Panc1 (cell line): ENCODE results near the gene LDB3. TPM values are rescaled to one million over a fixed set of nuclear protein-coding genes. Genes with fewer than 3 reads are reported as not detected.

ENCODE experiments used
- ATAC-seq: fragments of 200-7000 bp; cut with Tn5 transposase; 2 replicates; pipeline ENCODE4 v1.9.1; 2020; ENCODE audit warnings: mild to moderate bottlenecking, moderate library complexity
- BruUV-seq: library from RNA; stranded (reverse); fragments of 400-500 nt; replicated peaks from 2 replicates; lab custom pipeline; 2021; lab: Mats Ljungman, UMichigan
- CTCF ChIA-PET: fragments of 300-600 bp; sonication (Branson Sonifier 250); formaldehyde crosslinking; loops from one replicate; lab custom pipeline; 2022; ENCODE audit warnings: antibody characterized with exemption; lab: Charles Lee
- POLR2A ChIA-PET: fragments of 300-600 bp; sonication (Branson Sonifier 250); formaldehyde crosslinking; loops from one replicate; lab custom pipeline; 2022; ENCODE audit warnings: antibody characterized with exemption; lab: Charles Lee
- DNase-seq: peaks from one replicate; pipeline ENCODE4 v3.0.0-alpha.2; 2010; ENCODE audit warnings: low read depth, low spot score
- H3K27ac ChIP-seq: 2 replicates; pipeline ENCODE4 v1.5.1; 2011; ENCODE audit warnings: mild to moderate bottlenecking, low read length, inconsistent platforms
- H3K27me3 ChIP-seq: fragments of 200-500 bp; sonication (Bioruptor generic); 2 replicates; pipeline ENCODE4 v1.6.0; 2014; ENCODE audit warnings: low read length, inconsistent platforms; ENCODE audit not compliant: control insufficient read depth, insufficient read depth
- H3K36me3 ChIP-seq: fragments of 200-500 bp; sonication (Bioruptor generic); 2 replicates; pipeline ENCODE4 v1.5.1; 2014; ENCODE audit warnings: inconsistent platforms, mild to moderate bottlenecking, low read length, moderate library complexity; ENCODE audit not compliant: control insufficient read depth, insufficient read depth
- H3K4me1 ChIP-seq: 2 replicates; pipeline ENCODE4 v1.5.1; 2011; ENCODE audit warnings: inconsistent platforms, mild to moderate bottlenecking, low read length, moderate library complexity; ENCODE audit not compliant: control insufficient read depth, insufficient read depth
- H3K4me3 ChIP-seq, 2 experiments: 2 replicates each; pipeline ENCODE4 v1.5.1; 2011 to 2012; ENCODE audit warnings: low read depth in 2 of 2, low read length in 2 of 2, mild to moderate bottlenecking in 2 of 2, inconsistent platforms in 1 of 2, moderate library complexity in 1 of 2
- H3K9me3 ChIP-seq: fragments of 200-500 bp; sonication (Bioruptor generic); 2 replicates; pipeline ENCODE4 v1.5.1; 2014; ENCODE audit warnings: low read depth, mild to moderate bottlenecking, inconsistent platforms, low read length, moderate library complexity; ENCODE audit not compliant: control insufficient read depth, insufficient read depth
- CTCF ChIP-seq: fragments of 450-650 bp; IDR thresholded peaks from 2 replicates; pipeline ENCODE4 v1.5.1; 2017; ENCODE audit warnings: mild to moderate bottlenecking
- POLR2AphosphoS5 ChIP-seq: IDR thresholded peaks from 2 replicates; pipeline ENCODE4 v1.6.1; 2012; ENCODE audit warnings: mild to moderate bottlenecking, low read depth, low read length, moderate library complexity
- REST ChIP-seq, 2 experiments: IDR thresholded peaks; 2 replicates each; pipeline ENCODE4 v1.6.1; 2011 to 2012; ENCODE audit warnings: low read depth in 2 of 2, control low read depth in 1 of 2, low read length in 1 of 2, mild to moderate bottlenecking in 1 of 2, moderate library complexity in 1 of 2; ENCODE audit not compliant: insufficient read depth in 1 of 2
- SIN3A ChIP-seq: IDR thresholded peaks from 2 replicates; pipeline ENCODE4 v1.6.1; 2012; ENCODE audit warnings: low read depth, mild to moderate bottlenecking, low read length, moderate library complexity, borderline replicate concordance; ENCODE audit not compliant: insufficient read depth
- TCF7L2 ChIP-seq: IDR thresholded peaks from 2 replicates; pipeline ENCODE4 v1.6.1; 2011; ENCODE audit warnings: mild to moderate bottlenecking, low read depth, low read length, inconsistent platforms
- in situ Hi-C: cut with HindIII; loops from 2 replicates; pipeline ENCODE4 v1.10.0; 2016; ENCODE audit warnings: low sequenced_read_pairs, low pct_unique_long_range_greater_than_20kb
- intact Hi-C: fragments of 100-400 bp; cut with micrococcal nuclease; formaldehyde crosslinking; loops from one replicate; pipeline ENCODE4 v1.10.0; 2022; ENCODE audit not compliant: unreplicated experiment
- total RNA-seq: library from RNA; stranded (reverse); gene quantifications from one replicate; pipeline ENCODE4 v1.2.1, GENCODE V29; 2021; ENCODE audit not compliant: unreplicated experiment

LDB3 gene
- total RNA-seq, 1 experiment from 2014 or later, result 0.15 TPM

GRCh38 chr10:86653987-86654386 lies 14.3 kb upstream of the LDB3 start:
- TF ChIP-seq SIN3A, result no peak
- TF ChIP-seq POLR2AphosphoS5, result no peak
- no peak for TF ChIP-seq CTCF
- TF ChIP-seq REST (IDR thresholded peaks at IDR 0.05; ENCODE audit: insufficient read depth in 1 of 2, low read depth in 2 of 2, low read length in 1 of 2), result no peak
- TF ChIP-seq TCF7L2, result no peak
- H3K36me3 ChIP-seq, result no peaks in the 10 kb centered on the region
- ChIA-PET CTCF (no interaction called here), POLR2A (no interaction called here)
- no TSS peak for BruUV-seq
- peaks cover 8% of the 10 kb centered on the region for H3K4me1 ChIP-seq
- no peak overlapping the region for H3K27ac ChIP-seq
- intact Hi-C loops (no loop called here), in situ Hi-C loops (no loop called here)
- no peaks in the 10 kb centered on the region for H3K27me3 ChIP-seq
- ATAC-seq (no peak), DNase-seq (no peak)
- no peaks in the 10 kb centered on the region for H3K9me3 ChIP-seq
- no peak overlapping the region for H3K4me3 ChIP-seq

- TF ChIP-seq POLR2AphosphoS5, result no peak
- TF ChIP-seq TCF7L2, result no peak
- TF ChIP-seq CTCF, result no peak
- no peak for TF ChIP-seq REST (IDR thresholded peaks at IDR 0.05; ENCODE audit: insufficient read depth in 1 of 2, low read depth in 2 of 2, low read length in 1 of 2)
- no peak for TF ChIP-seq SIN3A
- DNase-seq (no peak), ATAC-seq (peak; percentile 14; the same call in 1 of the 2 replicates)
- Histone ChIP-seq H3K4me1 (peaks cover 2% of the 10 kb centered on the region; the same call in 1 of the 2 replicates), H3K27me3 (no peaks in the 10 kb centered on the region), H3K27ac (no peak within 1 kb of the TSS), H3K36me3 (no peaks in the 10 kb centered on the region), H3K9me3 (no peaks in the 10 kb centered on the region), H3K4me3 (no peak within 1 kb of the TSS)
- CTCF ChIA-PET, result no interaction called here
- POLR2A ChIA-PET, result no interaction called here
- no TSS peak for BruUV-seq
- in situ Hi-C loops (no loop called here), intact Hi-C loops (no loop called here)
Observed at GRCh38 chr10:86654411-86655172, 13.7 kb upstream of the LDB3 start, which contains the start of gene OPN4. OPN4 (plus strand) TSS chr10:86654547; CDS start chr10:86654784, 237 bp downstream.
